ENCODE data around the gene MTERF4. TPM values are rescaled to one million over a fixed set of nuclear protein-coding genes. Genes with fewer than 3 reads are reported as not detected.

MTERF4 gene
- total and polyA plus RNA-seq, 10 of the 15 experiments (the other 5 are each of a cell fraction or from before 2014, with no cell fraction given): 36.7 to 69.1 (median 45.5) TPM

- Histone ChIP-seq H3K4me3 (no peak overlapping the region), H3K4me1 (ENCODE audit: control insufficient read depth, insufficient read depth, low read length) (peaks cover 20% of the 10 kb centered on the region), H3K27me3 (replicated peaks in 1 of 2; ENCODE audit: control insufficient read depth in 2 of 2, insufficient read depth in 2 of 2, low read length in 1 of 2) (no peaks in the 10 kb centered on the region), H2AFZ (ENCODE audit: control insufficient read depth, low read depth, low read length) (no peak overlapping the region), H3K79me2 (ENCODE audit: control insufficient read depth, insufficient read depth, low read length) (peaks cover 31% of the 10 kb centered on the region), H4K20me1 (ENCODE audit: control insufficient read depth, insufficient read depth) (no peaks in the 10 kb centered on the region), H3K27ac (ENCODE audit: control insufficient read depth, insufficient read depth) (no peak overlapping the region), H3K36me3 (ENCODE audit: control insufficient read depth in 2 of 2, insufficient read depth in 2 of 2, low read length in 1 of 2) (peaks cover 14 to 19% of the 10 kb centered on the region in 2 experiments; a peak in 3 of 4 replicates), H3K4me2 (ENCODE audit: control insufficient read depth, insufficient read depth) (no peak overlapping the region), H3K9ac (ENCODE audit: control insufficient read depth, insufficient read depth, low read length) (no peak overlapping the region), H3K9me3 (replicated peaks; ENCODE audit: control insufficient read depth, insufficient read depth, low read length) (peaks cover 3% of the 10 kb centered on the region)
- in situ Hi-C loops (cut with MboI) (no loop called here), intact Hi-C loops (cut with micrococcal nuclease; ENCODE audit: unreplicated experiment) (no loop called here)
- ATAC-seq: no peak
- WGBS (ENCODE audit: insufficient coverage, insufficient replicate concordance, low lambda C conversion rate, missing lambda C conversion rate): 95% methylated on average over 19 of the region's 19 CpGs
- SMC1A ChIA-PET (ENCODE audit: uncharacterized antibody, unreplicated experiment): interaction anchor here (1.0 to 1.3 kb wide), 4 partner anchors 10 to 28 kb away, joined by 3 to 7 read pairs (median 4); partner anchors contain the start of genes PASK and PPP1R7
- FAIRE-seq: no peak
- DNase-seq (ENCODE audit: low read depth, low spot score): no peak
- RAD21 ChIA-PET (ENCODE audit: unreplicated experiment): interaction anchor here (1.2 kb wide), 1 partner anchor 27 kb away, joined by 3 read pairs; the partner anchor contains the start of gene PASK
- POLR2A ChIA-PET: interaction anchor here (1.8 kb wide), 1 partner anchor 10 kb away, joined by 8 read pairs; no protein-coding TSS in a partner anchor
- CTCF ChIA-PET: interaction anchor here (1.3 kb wide), 1 partner anchor 27 kb away, joined by 3 read pairs; the partner anchor contains the start of gene PASK
- no peak for TF ChIP-seq POU2F2 (IDR thresholded peaks at IDR 0.05; ENCODE audit: borderline replicate concordance, low read depth, low read length)
- TF ChIP-seq STAT3 (IDR thresholded peaks at IDR 0.05; ENCODE audit: low read depth, low read length): no peak
- TF ChIP-seq BHLHE40 (IDR thresholded peaks at IDR 0.05; ENCODE audit: borderline replicate concordance in 1 of 2, low read depth in 2 of 2, low read length in 1 of 2): no peak
- no peak for TF ChIP-seq CREB1 (IDR thresholded peaks at IDR 0.05; ENCODE audit: low read depth)
- BruUV-seq (replicated peaks): no TSS peak
Observed at GRCh38 chr2:241122376-241123002, 20.4 kb upstream of the MTERF4 start.

GRCh38 chr2:241121008-241121407, 18.9 kb upstream of the MTERF4 start:
- in situ Hi-C loops (cut with MboI): no loop called here
- Histone ChIP-seq H3K4me1 (ENCODE audit: control insufficient read depth, insufficient read depth, low read length) (peaks cover 5% of the 10 kb centered on the region; the same call in 1 of the 2 replicates), H3K9me3 (replicated peaks; ENCODE audit: control insufficient read depth, insufficient read depth, low read length) (peaks cover 3% of the 10 kb centered on the region), H4K20me1 (ENCODE audit: control insufficient read depth, insufficient read depth) (no peaks in the 10 kb centered on the region), H3K27ac (ENCODE audit: control insufficient read depth, insufficient read depth) (no peak overlapping the region), H3K79me2 (ENCODE audit: control insufficient read depth, insufficient read depth, low read length) (peaks cover 21% of the 10 kb centered on the region), H3K27me3 (replicated peaks in 1 of 2; ENCODE audit: control insufficient read depth in 2 of 2, insufficient read depth in 2 of 2, low read length in 1 of 2) (no peaks in the 10 kb centered on the region), H3K9ac (ENCODE audit: control insufficient read depth, insufficient read depth, low read length) (no peak overlapping the region), H2AFZ (ENCODE audit: control insufficient read depth, low read depth, low read length) (no peak overlapping the region), H3K36me3 (ENCODE audit: control insufficient read depth in 2 of 2, insufficient read depth in 2 of 2, low read length in 1 of 2) (peaks cover 15 to 16% of the 10 kb centered on the region in 2 experiments; a peak in 3 of 4 replicates), H3K4me3 (no peak overlapping the region), H3K4me2 (ENCODE audit: control insufficient read depth, insufficient read depth) (no peak overlapping the region)
- BruUV-seq (replicated peaks): no TSS peak
- WGBS (ENCODE audit: insufficient coverage, insufficient replicate concordance, low lambda C conversion rate, missing lambda C conversion rate): 88% methylated on average over 5 of the region's 5 CpGs
- ChIA-PET RAD21 (ENCODE audit: unreplicated experiment) (interaction anchor here (1.2 kb wide), 1 partner anchor 28 kb away, joined by 3 read pairs; the partner anchor contains the start of gene PASK), POLR2A (interaction anchor here (1.8 kb wide), 1 partner anchor 9 kb away, joined by 8 read pairs; no protein-coding TSS in a partner anchor), CTCF (interaction anchor here (0.9 to 1.3 kb wide), 3 partner anchors 29 to 30 kb away, joined by 3 to 5 read pairs (median 3); partner anchors contain the start of gene PASK), SMC1A (ENCODE audit: uncharacterized antibody, unreplicated experiment) (interaction anchor here (1.3 kb wide), 2 partner anchors 8 to 11 kb away, joined by 4 to 7 read pairs; no protein-coding TSS in a partner anchor)
- intact Hi-C loops (cut with micrococcal nuclease; ENCODE audit: unreplicated experiment): no loop called here
- no peak for FAIRE-seq
- no peak for DNase-seq (ENCODE audit: low read depth, low spot score)
- ATAC-seq: no peak
- TF ChIP-seq NRF1 (conservative IDR thresholded peaks at IDR 0.05; ENCODE audit: low read depth, low read length): no peak
- no peak for TF ChIP-seq ZNF687 (IDR thresholded peaks at IDR 0.05)
- TF ChIP-seq ZNF274 (IDR thresholded peaks at IDR 0.05; ENCODE audit: insufficient read depth, insufficient read length): no peak
- no peak for TF ChIP-seq HCFC1 (IDR thresholded peaks at IDR 0.05; ENCODE audit: low read length)
- no peak for TF ChIP-seq TARDBP (IDR thresholded peaks at IDR 0.05; ENCODE audit: borderline replicate concordance)
